HG03139 (cell line): ENCODE results near the gene DNAH17.
"Not testable (repeated sequence)": the region's sequence is repeated elsewhere in the genome, so short reads cannot be mapped to it uniquely, and the experiment has no call there.

Experiments
- ATAC-seq: cut with Tn5 transposase; IDR thresholded peaks from one replicate; pipeline ENCODE4 v1.9.1; 2021; ENCODE audit not compliant: unreplicated experiment

Gene DNAH17

GRCh38 chr17:78484271-78485246, 92.6 kb downstream of the DNAH17 start:
- no peak for ATAC-seq

DNA sequence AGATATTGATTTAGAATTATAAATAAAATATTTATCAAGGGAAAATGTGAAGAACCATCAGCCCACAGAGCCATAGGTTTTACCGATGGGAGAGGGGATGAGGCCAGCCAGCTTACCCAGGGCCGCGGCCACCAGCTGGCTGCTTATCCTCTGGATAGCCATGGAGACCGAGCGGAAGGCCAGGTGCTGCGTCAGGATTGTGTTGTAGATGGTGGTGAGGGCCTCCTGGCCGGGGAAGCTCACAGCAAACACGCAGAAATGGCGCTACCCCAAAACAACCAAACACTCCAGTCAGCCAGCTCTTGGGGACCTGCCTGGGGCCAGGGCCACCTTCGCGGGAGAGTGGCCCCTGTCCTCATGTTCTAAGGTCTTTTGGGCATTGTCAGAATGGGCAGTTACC, 97.8 kb downstream of the DNAH17 start:
- ATAC-seq = no peak

- ATAC-seq = no peak
These were observed 98.4 kb downstream of the DNAH17 start for GRCh38 chr17:78478757-78479297.

DNA sequence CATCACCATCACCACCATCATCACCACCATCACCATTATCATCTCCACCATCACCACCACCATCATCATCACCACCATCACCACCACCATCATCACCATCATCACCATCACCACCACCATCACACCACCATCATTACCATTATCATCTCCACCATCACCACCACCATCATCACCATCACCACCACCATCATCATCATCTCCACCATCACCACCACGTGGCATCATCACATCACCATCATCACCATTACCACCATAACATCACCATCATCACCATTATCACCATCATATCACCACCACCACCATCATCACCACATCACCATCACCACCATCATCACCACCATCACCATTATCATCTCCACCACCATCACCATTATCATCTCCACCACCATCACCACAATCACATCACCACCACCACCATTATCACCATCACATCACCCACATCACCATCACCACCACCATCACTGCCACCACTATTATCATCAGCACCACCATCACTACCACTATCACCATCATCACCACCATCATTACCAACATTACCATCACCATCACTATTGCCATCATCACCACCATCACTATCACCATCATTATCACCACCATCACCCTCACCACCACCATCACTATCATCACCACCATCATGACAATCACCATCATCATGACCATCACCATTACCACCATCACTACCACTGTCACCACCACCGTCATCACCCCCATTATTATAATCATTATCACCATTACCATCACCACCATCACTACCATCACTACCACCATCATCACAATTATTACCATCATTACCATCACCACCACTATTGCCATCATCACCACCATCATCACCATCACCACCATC, 99.1 kb downstream of the DNAH17 start:
- ATAC-seq = no peak

DNA sequence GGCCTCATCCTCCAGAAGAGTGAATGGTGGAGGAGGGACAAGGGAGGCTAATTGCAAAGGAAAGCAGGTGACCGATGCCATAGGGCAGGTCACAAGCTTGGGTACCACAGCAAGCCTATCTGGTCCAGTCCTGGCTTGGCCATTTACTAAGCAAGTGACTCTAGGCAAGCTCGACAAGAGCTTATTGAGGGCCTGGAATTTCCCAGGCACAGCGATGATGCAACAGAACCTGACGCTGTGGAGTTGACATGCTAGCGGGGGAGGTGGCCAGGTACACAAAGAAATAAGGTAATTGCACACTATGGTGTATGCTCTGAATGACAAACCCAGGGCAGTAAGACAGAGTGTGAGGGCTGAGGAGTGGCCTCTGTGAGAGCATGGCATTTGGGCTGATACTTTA, 100.2 kb downstream of the DNAH17 start:
- no peak for ATAC-seq

DNA sequence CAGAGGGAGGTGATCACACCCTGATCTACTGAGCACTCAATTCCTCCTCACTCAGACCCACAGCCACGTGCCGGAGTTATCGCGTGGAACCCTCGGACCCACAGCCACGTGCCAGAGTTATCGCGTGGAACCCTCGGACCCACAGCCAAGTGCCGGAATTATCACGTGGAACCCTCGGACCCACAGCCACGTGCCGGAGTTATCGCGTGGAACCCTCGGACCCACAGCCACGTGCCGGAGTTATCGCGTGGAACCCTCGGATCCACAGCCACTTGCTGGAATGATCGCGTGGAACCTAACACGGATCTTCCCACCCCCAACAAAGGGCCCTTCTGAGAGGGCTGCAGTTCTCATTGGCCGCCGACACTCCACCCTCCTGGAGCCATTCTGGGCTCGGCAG, 101.0 kb downstream of the DNAH17 start:
- no peak for ATAC-seq

DNA sequence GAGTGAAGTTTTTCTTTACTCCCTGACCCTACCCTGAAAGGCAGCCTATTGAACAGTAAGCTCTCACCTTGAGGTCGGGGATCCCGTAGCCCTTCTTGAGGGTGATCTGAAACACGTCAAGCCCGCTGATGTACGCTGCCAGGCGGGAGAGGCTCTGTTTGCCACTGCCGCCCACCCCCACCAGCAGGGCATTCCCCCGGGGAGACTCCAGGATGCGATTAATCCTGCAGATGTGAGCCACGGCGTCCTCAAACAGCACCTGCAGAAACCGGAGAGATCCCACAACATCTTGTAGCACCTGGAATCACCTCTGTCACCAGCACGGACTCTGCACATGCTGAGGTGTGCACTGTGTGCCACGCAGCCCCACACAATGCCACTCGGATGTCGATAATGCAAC, 102.0 kb downstream of the DNAH17 start:
- no peak for ATAC-seq

GRCh38 chr17:78474614-78475146, 102.5 kb downstream of the DNAH17 start:
- ATAC-seq = peak; percentile 46

DNA sequence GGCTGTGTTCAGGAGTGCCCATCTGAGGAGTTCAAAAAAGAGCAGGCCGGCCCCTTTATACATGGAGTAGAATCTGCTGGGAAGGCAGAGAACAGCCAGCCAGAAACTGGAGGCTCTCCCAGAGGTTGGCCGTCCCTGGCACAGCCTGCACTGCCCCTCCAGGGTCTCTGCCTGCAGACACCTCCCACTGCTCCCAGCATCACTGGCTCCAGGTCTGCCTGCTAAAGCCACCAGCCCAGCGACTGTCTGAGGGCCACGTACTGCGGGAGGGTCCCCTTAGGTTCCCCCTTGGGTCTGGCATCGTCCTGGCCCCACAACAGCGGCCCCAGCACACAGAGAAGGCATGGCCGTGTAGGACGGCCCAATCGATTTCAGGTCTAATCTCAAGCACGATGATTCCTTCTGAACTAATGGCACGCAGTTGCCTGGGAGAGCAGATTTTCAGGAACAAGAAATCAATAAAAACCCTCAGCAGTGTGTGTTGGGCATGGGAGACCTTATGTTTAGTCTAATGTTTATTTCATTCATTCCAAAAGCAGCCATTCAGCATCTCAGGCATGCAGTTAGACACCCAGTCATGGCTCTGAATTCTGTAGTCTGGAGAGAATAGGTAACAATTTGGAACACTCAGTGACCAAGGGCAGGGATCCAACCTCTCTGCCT, 103.1 kb downstream of the DNAH17 start:
- ATAC-seq = no peak

- ATAC-seq = no peak
These were observed 104.9 kb downstream of the DNAH17 start for GRCh38 chr17:78472035-78472905.

DNA sequence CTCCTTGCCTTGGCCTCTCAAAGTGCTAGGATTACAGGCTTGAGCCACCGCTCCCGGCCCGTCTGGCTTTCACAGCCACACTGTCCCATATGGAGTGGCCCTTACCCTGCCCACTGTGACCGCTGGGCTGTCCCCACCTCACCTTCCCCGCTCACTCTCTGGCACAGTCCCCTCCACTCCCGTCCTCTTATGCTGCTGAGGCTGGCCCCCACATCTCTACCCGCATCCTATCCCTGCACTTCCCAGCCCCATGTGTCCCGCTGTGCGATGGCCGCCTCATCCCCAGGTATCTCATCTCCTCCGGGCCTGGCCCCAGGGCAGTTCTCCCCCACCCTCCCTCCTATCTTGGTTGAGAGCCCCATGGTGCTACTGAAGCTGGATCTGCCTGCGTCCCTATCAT, 105.6 kb downstream of the DNAH17 start:
- no peak for ATAC-seq

GRCh38 chr17:78469443-78469842, 107.8 kb downstream of the DNAH17 start:
- no peak for ATAC-seq

GRCh38 chr17:78468366-78468765, 108.8 kb downstream of the DNAH17 start:
- no peak for ATAC-seq

- no peak for ATAC-seq
These were observed 110.1 kb downstream of the DNAH17 start for GRCh38 chr17:78466786-78467715.

- not testable (repeated sequence) for ATAC-seq
These were observed 110.9 kb downstream of the DNAH17 start for GRCh38 chr17:78466109-78466785.

- no peak for ATAC-seq
These were observed 115.0 kb downstream of the DNAH17 start for GRCh38 chr17:78462148-78462547.

DNA sequence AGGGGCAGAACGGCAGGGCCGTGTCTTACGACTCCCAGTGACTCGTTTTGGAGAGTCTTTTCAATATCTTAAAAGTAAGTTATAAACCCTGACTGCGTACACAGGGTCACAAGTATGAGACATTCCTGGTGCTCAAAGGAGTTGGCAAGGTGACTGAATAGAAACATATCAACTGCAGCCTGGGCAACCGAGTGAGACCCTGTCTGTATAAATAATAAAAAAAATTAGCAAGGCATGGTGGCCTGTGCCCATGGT, 115.5 kb downstream of the DNAH17 start:
- no peak for ATAC-seq
